ENCODE data around the gene SMYD3. TPM values are rescaled to one million over a fixed set of nuclear protein-coding genes. Genes with fewer than 3 reads are reported as not detected.

Gene SMYD3
- polyA plus RNA-seq, 1 donor from 2014 or later, result 48.6 TPM

- Histone ChIP-seq H3F3A (ENCODE audit: insufficient read depth, low read length, poor library complexity, severe bottlenecking) (no peaks in the 10 kb centered on the region), H3K9ac (ENCODE audit: low read length) (no peak overlapping the region), H3K27ac (ENCODE audit: low read length) (no peak overlapping the region), H3K9me3 (ENCODE audit: low read length) (no peaks in the 10 kb centered on the region), H3K36me3 (ENCODE audit: insufficient read depth, low read length) (no peaks in the 10 kb centered on the region), H3K27me3 (ENCODE audit: insufficient read depth, low read depth, low read length) (no peaks in the 10 kb centered on the region), H4K20me1 (ENCODE audit: insufficient read depth) (no peaks in the 10 kb centered on the region), H3K9me2 (ENCODE audit: insufficient read depth, low read length) (no peaks in the 10 kb centered on the region), H2AFZ (ENCODE audit: low read depth, low read length) (no peak overlapping the region), H3K79me2 (replicated peaks; ENCODE audit: insufficient read depth, low read length) (no peaks in the 10 kb centered on the region), H3K4me2 (ENCODE audit: low read length) (no peak overlapping the region), H3K4me3 (ENCODE audit: low read length) (no peak overlapping the region)
- TF ChIP-seq, protein P1, sequence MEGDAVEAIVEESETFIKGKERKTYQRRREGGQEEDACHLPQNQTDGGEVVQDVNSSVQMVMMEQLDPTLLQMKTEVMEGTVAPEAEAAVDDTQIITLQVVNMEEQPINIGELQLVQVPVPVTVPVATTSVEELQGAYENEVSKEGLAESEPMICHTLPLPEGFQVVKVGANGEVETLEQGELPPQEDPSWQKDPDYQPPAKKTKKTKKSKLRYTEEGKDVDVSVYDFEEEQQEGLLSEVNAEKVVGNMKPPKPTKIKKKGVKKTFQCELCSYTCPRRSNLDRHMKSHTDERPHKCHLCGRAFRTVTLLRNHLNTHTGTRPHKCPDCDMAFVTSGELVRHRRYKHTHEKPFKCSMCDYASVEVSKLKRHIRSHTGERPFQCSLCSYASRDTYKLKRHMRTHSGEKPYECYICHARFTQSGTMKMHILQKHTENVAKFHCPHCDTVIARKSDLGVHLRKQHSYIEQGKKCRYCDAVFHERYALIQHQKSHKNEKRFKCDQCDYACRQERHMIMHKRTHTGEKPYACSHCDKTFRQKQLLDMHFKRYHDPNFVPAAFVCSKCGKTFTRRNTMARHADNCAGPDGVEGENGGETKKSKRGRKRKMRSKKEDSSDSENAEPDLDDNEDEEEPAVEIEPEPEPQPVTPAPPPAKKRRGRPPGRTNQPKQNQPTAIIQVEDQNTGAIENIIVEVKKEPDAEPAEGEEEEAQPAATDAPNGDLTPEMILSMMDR (IDR thresholded peaks at IDR 0.05; ENCODE audit: poor library complexity, severe bottlenecking), result no peak
Observed at GRCh38 chr1:246128494-246129069, 378.5 kb downstream of the SMYD3 start.

- H3K4me2 ChIP-seq (ENCODE audit: low read length), result no peak overlapping the region
- TF ChIP-seq, protein P1 (IDR thresholded peaks at IDR 0.05; ENCODE audit: poor library complexity, severe bottlenecking), result no peak
- no peak for TF ChIP-seq EZH2 (IDR thresholded peaks at IDR 0.05; ENCODE audit: borderline replicate concordance, insufficient read depth, low read length, poor library complexity, severe bottlenecking)
- no peak for TF ChIP-seq SMC3 (conservative IDR thresholded peaks at IDR 0.05; ENCODE audit: poor library complexity)
- no peak for TF ChIP-seq REST (IDR thresholded peaks at IDR 0.05; ENCODE audit: borderline replicate concordance)
- H3K9me3 ChIP-seq (ENCODE audit: low read length), result no peaks in the 10 kb centered on the region
- no peaks in the 10 kb centered on the region for H4K20me1 ChIP-seq (ENCODE audit: insufficient read depth)
- H3K27ac ChIP-seq (ENCODE audit: low read length), result no peak overlapping the region
- no peaks in the 10 kb centered on the region for H3F3A ChIP-seq (ENCODE audit: insufficient read depth, low read length, poor library complexity, severe bottlenecking)
- H3K9ac ChIP-seq (ENCODE audit: low read length), result no peak overlapping the region
- no peak overlapping the region for H2AFZ ChIP-seq (ENCODE audit: low read depth, low read length)
- no peaks in the 10 kb centered on the region for H3K79me2 ChIP-seq (replicated peaks; ENCODE audit: insufficient read depth, low read length)
- H3K4me3 ChIP-seq (ENCODE audit: low read length), result no peak overlapping the region
- H3K27me3 ChIP-seq (ENCODE audit: insufficient read depth, low read depth, low read length), result no peaks in the 10 kb centered on the region
- H3K36me3 ChIP-seq (ENCODE audit: insufficient read depth, low read length), result no peaks in the 10 kb centered on the region
- H3K9me2 ChIP-seq (ENCODE audit: insufficient read depth, low read length), result no peaks in the 10 kb centered on the region
Observed at GRCh38 chr1:246126580-246126979, 380.5 kb downstream of the SMYD3 start.

DNA sequence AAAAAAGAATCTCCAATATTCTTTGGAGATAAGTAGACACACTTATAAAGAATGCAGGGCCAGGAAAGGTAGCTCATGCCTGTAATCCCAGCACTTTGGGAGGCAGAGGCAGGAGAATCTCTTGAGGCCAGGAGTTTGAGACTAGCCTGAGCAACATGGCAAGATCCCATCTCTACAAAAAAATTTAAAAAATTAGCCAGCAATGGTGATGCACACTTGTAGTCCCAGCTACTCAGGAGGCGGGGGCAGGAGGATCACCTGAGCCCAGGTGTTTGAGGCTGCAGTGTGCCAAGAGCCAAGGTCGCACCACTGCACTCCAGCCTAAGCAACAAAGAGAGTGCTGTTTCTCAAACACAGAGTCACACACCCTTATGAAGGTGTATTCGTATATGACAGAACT, 385.0 kb downstream of the SMYD3 start:
- no peak overlapping the region for H3K27ac ChIP-seq (ENCODE audit: low read length)
- no peaks in the 10 kb centered on the region for H3K79me2 ChIP-seq (replicated peaks; ENCODE audit: insufficient read depth, low read length)
- H3K9me3 ChIP-seq (ENCODE audit: low read length), result no peaks in the 10 kb centered on the region
- H3K9ac ChIP-seq (ENCODE audit: low read length), result no peak overlapping the region
- no peak overlapping the region for H3K4me2 ChIP-seq (ENCODE audit: low read length)
- no peak for TF ChIP-seq POLR2AphosphoS5 (IDR thresholded peaks at IDR 0.05)
- TF ChIP-seq RAD21 (conservative IDR thresholded peaks at IDR 0.05), result no peak
- TF ChIP-seq TAF1 (IDR thresholded peaks at IDR 0.05; ENCODE audit: low read depth), result no peak
- H3K9me2 ChIP-seq (ENCODE audit: insufficient read depth, low read length), result no peaks in the 10 kb centered on the region
- no peaks in the 10 kb centered on the region for H3K36me3 ChIP-seq (ENCODE audit: insufficient read depth, low read length)
- no peak overlapping the region for H2AFZ ChIP-seq (ENCODE audit: low read depth, low read length)
- no peak overlapping the region for H3K4me3 ChIP-seq (ENCODE audit: low read length)
- H3F3A ChIP-seq (ENCODE audit: insufficient read depth, low read length, poor library complexity, severe bottlenecking), result no peaks in the 10 kb centered on the region
- H4K20me1 ChIP-seq (ENCODE audit: insufficient read depth), result no peaks in the 10 kb centered on the region
- H3K27me3 ChIP-seq (ENCODE audit: insufficient read depth, low read depth, low read length), result no peaks in the 10 kb centered on the region

Data from neural cell (in vitro differentiated cells).